Measurements from ENCODE around the gene GANAB. TPM values are rescaled to one million over a fixed set of nuclear protein-coding genes. Genes with fewer than 3 reads are reported as not detected.
"Not testable (repeated sequence)": the region's sequence is repeated elsewhere in the genome, so short reads cannot be mapped to it uniquely, and the experiment has no call there.

GANAB gene
- total RNA-seq, 1 donor from 2014 or later, result 237 TPM

DNA sequence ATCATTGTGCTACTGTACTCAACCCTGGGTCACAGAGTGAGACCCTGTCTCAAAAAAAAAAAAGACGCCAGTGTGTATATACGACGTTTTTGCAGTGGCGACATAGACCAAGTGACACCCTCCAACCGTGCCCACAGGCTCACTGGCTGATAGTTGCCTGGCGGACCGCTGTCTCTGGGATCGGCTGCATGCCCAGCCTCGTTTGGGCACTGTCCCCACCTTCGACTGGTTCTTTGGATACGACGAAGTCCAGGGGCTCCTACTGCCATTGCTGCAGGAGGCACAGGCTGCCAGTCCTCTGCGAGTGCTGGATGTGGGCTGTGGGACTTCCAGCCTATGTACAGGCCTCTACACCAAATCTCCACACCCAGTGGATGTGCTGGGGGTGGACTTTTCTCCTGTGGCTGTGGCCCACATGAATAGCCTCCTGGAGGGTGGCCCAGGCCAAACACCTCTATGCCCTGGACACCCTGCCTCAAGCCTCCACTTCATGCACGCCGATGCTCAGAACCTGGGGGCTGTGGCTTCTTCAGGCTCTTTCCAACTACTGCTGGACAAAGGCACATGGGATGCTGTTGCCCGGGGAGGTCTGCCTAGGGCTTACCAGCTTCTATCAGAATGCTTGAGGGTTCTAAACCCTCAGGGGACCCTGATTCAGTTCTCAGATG lies 20.0 kb upstream of the GANAB start:
- no peak for DNase-seq

DNA sequence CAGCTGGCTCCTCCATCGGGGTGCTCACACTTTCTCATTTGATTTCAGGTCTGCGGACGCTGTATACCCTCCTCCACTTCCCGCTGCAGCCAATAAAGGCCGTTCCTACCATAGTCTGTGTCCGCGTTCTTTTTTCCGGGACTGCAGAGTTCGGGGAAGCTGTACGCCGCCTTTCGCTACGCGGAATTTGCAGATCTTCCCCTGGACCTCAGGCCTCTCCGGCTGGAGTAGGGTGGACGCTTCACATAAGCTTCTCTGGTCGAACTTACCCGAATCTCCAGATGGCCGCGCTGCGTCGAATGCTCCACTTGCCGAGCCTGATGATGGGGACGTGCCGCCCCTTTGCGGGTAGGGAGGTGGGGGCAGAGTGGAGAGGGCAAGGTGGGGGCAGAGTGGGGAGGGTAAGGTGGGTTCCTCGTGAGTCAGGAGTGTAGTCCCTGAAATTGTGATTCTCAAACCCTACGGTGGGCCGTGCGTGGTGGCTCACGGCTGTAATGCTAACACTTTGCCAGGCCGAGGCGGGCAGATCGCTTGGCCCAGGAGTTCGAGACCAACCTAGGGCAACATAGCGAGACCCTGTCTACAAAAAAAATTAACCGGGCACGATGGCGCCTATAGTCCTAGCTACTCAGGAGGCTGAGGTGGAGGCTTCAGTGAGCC lies 19.3 kb upstream of the GANAB start:
- peak; percentile 77 for DNase-seq

DNA sequence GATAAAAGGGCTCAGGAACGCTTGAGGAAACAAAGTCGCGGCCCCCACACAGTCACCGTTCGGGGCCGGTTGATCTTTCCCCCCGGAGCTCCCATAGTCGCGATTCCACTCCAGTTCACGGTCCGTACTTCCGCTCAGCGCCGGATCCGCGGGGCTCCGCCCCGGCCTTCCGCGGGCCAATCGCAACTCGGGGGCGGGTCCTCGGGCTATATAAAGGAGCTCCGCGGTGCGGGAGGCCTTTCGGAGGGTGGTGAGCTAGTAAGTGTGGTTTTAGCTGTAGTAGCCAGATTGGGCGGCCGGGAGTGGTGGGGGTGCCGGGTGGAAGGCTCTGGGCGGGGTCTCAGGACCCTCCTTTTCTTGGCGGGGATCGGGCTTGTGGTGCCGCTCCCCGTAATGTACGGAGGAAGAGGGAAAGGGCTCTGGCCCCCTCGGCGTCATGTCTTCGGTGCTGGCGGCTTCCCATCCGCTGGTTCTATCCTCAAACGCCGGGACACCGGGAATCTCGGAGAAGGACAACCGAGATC lies 18.7 kb upstream of the GANAB start, which contains the start of the genes C11orf98 and CSKMT:
Gene C11orf98, minus strand, starts transcription at position 136 of the 524 bp plus-strand sequence. Its CDS starts 41 bp downstream, at position 95.
Gene CSKMT, plus strand, starts transcription at position 238 of the 524 bp plus-strand sequence. CDS start 568 bp downstream, outside the sequence.
- peak; percentile 95 for DNase-seq

DNA sequence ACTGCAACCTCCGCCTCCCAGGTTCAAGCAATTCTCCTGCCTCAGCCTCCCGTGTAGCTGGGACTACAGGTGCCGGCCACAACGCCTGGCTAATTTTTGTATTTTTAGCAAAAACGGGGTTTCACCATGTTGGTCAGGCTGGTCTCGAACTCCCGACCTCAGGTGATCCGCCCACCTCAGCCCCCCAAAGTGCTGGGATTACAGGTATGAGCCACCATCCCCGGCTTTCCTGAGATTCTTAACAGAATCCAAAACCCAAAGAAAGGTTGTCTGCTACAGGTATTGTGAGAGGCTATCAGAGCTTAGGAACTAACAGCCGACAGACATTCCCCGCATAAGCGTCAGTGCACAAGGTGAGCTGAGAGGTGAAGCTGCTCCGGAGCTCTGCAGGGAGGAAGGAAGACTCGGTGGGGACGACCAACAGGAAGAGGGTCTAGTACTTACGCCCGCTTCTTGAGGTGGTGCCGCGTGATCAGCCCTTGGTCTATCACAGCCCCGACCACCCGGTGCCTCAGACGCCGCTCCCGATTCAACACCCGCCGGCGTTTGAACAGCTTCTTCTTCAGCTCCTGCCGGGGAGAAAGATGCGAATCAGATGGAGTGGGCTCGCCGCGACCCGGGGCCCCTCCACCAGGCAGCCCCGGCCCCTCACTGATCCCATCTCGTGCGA lies 18.1 kb upstream of the GANAB start:
- peak; percentile 57 for DNase-seq

DNA sequence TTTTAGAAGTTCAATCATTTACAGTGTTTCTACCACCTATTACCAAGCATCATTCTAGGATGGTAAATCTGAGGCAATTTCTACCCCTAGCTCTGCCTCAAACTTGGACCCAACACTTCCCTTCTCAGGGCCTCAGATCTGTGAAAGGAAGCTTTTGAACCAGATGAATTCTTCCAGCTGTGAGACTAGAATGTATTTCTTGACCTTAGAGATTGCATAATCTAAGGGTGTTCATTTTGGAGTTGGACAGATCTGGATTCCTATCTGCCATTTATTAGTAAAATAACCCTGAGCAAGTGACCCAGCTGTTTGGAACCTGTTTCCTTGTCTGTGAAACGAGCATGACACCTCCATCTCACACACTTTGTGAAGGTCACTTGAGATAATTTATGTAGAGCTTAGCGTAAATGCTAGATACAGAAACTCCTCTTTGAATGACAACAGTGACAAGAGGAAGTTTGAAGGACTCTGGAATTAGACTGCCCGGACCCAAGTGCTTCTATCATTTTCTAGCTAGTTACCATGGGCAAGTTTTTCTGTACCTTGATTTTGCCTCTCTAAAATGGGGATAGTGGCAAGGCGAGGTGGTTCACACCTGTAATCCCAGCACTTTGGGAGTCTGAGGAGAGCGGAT lies 10.5 kb upstream of the GANAB start:
- DNase-seq, result no peak

DNA sequence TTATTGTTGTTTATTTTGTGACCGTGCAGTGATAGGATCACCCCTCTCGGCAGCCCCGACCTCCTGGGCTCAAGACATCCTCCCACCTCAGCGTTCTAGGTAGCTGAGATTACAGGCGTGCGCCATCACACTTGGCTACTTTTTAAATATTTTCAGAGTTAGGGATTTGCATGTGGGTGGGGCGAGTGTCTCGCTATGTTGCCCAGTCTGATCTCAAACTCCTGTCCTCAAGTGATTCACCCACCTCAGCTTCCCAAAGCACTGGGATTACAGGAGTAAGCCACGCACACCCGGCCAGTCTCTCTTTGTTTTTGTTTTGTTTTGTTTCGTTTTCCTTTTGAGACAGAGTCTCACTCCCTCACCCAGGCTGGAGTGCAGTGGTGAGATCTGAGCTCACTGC lies 7.9 kb upstream of the GANAB start:
- DNase-seq, result no peak

DNA sequence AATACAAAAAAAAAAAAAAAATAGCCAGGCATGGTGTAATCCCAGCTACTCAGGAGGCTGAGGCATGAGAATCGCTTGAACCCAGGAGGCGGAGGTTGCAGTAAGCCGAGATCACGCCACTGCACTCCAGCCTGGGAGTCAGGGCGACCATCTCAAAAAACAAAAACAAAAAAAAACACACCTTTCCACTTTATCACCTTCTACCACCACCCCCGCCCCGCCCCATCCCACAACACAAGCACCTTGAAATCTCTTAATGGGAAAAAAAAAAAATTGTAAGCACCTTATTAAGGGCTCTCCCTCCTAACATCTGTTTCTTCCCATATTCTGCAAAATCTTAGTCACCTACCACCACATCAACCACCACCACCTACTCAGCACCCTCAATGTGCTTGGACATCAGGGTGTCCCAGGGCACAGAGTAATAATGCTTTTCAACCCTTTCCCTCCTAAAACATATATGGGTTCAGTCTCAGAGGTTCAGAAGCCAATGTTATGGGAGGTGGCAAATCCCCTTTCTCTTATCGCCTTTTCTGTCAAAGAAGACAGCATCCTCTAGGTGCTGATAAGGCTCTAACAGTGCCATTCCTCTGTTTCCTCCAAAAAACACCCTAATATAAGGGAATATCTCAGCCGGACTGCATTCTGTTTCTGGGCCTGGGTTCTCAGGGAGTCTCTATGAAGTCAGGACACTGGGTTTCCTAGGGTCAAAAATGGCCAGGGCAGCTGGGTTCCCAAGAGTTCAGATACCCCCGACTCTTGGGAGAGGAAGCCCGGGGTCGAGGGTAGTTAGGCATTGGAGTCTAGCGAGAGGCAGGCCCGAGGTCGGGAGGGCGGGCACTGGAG lies 6.0 kb upstream of the GANAB start:
- no peak for DNase-seq

DNA sequence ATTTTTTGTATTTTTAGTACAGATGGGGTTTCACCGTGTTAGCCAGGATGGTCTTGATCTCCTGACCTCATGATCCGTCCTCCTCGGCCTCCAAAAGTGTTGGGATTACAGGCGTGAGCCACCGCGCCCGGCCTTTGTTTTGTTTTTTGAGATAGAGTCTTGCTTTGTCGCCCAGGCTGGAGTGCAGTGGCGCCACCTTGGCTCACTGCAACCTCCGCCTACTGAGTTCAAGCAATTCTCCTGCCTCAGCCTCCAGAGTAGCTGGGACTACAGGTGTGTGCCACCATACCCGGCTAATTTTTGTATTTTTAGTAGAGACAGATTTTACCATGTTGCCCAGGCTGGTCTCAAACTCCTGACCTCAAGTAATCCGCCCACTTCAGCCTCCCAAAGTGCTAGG lies 3.9 kb upstream of the GANAB start:
- DNase-seq, result not testable (repeated sequence)

DNA sequence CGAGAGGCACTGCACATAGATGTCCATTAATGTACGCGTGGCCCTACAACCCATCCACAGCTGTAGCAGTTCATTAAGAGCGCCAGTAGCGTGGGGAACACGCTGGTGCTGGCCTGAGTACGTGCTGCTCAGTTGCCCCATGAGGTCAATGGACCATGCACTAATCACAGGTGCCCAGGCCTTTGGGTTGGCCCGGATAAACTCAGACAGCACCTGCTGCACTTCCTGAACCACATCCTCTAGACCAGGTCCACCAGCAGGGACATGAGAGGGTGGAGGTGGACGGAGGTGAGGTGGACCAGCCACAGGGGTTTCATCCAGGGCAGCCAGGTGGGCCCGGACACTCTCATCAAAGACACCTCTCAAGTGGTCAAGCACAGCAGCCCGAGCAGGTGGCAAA lies 3.1 kb upstream of the GANAB start:
- DNase-seq, result no peak

DNA sequence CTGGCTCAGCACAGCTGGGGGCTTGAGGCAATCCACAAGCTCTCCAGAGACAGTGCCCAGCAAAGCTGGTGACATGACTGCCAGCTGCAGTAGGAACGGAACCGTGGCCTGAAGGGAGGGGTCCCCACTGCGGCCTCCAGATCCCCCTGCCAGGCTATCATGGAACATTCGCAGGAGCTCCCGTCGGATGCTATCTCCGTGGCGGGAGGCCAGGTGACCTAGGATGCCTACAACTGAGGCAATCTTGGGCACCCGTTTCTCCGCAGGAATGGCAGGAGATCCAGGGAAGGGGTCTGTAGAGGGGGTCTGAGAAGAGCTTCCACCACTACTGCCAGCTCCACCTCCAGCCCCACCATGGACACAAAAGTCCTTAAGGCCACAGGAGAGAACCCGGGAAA lies 2.6 kb upstream of the GANAB start:
- DNase-seq, result no peak

DNA sequence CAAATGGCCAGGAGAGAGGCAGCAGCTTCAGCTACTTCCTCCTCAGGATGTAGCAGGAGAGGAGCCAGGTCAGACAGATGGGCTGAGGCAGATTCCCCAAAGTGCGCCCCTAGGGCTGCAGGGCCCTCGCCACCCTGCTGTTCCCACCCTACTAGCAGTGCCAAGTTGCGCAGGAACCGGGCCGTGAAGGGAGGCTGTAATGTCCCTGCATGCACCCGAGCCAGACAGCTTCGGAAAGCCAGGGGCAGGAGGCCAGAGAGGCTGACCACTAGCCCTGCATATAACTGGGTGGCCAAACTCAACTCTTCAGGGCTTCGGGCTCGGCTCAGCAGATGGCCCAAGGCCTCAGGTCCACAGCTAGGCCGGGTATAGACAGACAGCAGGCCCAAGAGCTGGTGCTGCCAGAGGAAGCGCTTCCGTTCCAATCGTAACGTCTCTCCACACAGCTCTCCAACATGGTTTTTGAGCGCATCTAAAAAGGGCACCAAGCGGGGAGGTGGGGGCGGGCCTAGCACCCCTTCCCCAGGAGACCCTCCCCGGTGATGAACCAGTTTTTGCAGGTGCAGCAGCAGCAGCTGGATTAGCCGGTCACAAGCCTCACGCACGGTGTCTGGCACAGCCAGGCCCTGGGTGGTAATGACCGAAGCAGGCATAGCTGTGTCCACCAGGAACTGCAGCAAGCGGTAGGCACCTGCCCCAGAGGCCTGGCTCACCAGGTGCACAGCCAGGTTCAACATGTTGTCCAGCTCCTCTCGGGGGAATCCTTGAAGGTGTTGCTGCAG lies 2.0 kb upstream of the GANAB start:
- no peak for DNase-seq

DNA sequence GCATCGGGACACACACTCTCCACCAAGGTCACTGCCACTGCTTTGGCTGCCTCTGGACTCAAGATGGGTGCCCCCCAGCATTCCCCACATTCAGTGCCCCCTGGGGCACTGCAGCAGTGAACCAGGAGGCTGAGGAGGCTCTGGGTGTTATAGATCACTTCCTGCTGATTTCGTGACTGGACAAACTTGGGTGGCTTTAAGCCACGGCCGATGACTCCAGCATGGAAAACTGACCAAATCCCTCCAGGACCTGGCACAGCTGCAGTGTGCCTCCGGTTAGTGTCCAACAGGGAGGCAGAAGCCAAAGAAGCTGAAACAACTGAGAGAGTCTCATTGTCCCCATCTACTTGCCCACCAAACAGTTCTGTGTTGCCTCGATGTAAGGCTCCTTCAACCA lies 1.2 kb upstream of the GANAB start:
- no peak for DNase-seq

DNA sequence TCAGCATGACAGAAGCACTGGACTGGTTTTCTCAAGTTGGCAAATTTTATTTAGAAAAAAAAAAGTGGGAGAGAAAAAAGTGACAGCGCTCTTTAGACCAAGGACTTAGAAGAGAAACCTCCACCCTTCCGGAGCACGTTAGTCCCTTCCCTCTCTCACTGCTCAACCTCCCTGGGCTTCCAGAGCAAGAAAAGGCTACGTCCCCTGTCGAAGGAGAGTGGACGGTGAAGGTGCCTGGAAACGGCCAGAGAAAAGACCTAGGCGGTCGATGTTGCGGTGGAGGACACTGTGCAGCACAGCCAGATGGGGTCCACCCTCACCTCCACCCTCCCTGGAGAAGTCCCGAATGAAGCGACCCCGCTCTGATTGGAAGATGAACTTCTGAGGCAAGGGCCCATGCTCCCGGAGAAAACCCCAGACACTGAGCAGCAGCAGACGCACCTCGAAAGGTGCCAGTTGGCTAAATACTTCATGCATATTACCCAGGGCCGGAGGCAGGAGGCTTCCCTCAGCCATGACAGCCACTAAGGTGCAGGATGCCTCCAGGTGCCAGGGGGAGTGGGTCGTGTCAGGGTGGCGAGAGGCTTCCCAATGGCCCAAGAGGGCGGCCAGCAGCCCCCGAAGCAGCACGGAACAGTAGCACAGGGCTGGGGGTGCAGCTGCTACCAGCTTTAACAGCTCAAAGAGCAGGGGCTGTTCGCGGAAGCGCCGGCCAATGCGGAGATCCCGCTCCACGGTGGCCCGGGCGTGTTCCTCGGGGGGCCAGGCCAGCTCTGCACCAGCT lies 604 bp upstream of the GANAB start:
- DNase-seq, result no peak

DNA sequence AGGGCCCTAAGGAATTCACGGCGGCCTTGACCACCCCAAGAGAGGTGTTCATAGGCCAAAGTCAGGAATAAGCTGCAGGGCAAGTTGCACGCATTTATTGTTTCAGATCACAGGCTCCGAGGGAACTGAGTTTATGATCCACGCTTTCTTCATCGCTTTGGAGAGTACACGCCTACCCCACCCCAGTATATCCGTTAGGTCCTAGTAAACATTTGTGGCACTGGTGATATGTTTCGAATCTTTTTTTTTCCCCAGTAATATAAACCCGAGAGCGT lies 805 bp downstream of the GANAB start:
- DNase-seq, result no peak

DNA sequence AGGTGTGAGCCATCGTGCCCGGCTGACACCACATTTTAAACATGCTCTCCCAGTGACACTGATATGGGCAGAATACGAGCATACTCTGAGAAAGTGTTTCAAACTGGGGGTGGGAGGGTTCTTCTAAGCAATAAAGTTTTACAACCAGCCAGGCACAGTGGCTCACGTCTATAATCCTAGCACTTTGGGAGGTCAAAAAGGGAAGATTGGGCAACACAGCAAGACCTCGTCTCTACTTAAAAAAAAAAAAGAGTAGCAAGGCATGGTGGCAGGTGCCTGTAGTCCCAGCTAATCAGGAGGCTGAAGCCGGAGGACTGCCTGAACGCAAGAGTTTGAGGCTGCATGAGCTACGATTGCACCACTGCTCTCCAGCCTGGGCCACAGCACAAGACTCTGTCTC lies 2.2 kb downstream of the GANAB start:
- no peak for DNase-seq

DNA sequence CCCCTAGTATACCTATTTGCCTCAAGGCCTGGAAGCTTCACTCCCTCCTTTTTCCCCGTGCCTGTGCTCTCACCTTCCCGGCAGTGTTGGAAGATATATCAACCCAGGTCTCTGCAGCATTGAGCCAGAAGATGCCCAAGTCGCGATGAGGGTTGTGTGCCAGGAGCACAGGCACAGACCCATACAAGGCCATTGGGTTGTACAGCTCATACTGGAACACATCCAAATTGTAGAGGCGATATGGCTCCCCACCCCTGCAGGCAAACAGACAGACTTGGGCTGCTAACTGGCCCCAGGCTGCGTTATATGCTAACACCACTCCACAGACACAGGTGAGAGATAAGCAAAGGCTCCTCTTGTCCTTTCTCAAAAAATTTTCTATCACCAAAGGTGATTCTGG lies 13.9 kb downstream of the GANAB start:
- no peak for DNase-seq

DNA sequence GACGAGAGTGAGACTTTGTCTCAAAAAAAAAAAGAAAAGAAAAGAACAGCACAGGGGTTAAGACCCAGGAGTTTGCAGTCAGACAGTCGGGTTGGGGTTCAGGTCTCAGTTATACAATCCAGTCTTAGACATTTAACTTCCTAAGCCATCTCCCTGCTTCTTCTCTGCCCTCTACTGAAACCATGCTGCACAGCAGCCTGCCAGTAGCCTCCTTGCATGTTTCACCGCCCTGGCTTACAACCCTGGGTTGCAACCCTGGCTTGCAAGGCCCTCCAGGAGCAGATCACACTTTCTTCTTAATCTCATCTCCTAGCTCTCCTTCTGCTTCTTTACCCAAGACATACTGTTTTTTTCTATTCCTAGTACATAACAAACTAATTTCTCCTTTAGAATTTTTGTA lies 18.7 kb downstream of the GANAB start:
- DNase-seq, result peak; percentile 40

DNA sequence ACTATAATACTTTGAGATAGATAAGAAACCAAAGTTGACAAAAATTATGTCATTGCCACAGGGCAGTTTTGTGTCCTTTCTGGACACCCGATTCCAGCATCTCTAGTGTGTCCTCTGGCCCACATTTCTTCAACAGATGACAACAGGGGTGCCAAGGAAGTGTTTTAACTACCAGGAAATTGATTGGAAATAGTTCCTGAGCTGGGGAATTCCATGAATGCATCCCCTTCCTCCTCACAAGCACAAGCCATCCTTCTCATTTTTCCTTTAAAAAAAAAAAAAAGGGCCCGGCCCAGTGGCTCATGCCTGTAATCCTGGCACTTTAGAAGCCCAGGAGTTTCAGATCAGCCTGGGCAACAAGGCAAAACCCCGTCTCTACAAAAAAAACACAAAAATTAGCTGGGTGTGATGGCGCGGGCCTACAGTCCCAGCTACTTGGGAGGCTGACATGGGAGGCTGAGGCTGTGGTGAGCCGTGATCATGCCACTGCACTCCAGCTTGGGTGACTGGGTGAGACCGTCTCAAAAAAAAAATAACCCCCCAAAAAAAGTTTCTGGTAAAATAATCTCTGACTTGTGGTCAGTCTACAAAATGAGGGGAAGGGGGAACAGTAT lies 23.8 kb downstream of the GANAB start:
- DNase-seq, result peak; percentile 51

DNA sequence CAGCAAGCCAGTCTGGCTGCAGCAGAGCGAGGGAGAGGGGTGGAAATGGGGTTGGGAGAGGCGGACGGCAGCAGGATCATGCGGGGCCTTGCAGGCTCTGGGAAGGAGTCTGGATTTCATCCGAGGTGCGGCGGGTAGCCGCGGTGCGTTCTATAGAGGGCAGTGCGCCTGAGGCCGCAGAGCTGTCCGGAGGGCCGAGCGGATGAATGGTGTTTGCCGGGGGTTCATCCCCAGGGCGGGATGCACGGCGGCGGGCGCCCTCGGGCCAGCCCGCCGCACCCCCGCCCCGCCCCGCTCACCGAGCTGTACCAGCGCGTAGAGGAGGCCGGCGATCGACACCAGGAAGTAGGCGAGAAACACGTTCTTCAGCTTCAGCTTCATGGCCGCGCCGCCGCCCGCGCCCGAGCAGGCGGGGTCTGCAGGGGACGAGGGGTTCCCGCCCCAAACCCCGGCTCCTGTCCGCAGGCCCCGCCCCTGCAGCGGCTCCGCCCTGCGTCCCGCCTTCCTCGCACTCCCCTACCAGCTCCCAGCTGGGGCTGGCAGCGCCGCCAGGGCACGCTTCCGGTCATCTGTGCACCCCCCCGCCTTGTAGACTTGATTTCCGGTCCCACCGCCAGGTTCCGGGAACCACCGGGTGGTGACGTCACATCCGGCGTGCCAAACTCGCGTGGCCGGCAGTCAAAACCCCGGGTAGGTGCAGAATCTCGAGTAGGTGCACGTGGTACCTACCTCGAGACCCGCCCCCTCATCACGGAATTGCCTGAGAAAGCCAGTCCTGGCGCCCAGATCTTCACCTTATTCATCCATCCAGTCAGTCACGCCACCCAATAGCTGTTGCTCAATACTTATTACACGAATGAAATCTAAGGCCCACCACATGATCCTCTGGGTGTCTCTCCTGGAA lies 24.6 kb downstream of the GANAB start, which contains the start of gene B3GAT3:
Gene B3GAT3, minus strand, starts transcription at position 420 of the 904 bp plus-strand sequence. Its CDS starts 39 bp downstream, at position 381.
- peak; percentile 98 for DNase-seq

Measured in dermis blood vessel endothelial cell (primary cell).